Stimulated activated memory B cell treated with anti-CD40 and anti-IgM and Interleukin-4, amounts not matched to agents 10 μg/mL and 1 μg/mL and 100 μg/mL, for 72 hours (primary cell): ENCODE measurements around the gene KCNH2.

Source experiments
- ATAC-seq: fragments of 150-1000 bp; cut with Tn5 transposase; 2 replicates; pipeline ENCODE4 v1.10.0; 2021
- H3K27ac Mint-ChIP-seq: one replicate; pipeline ENCODE4 v1.8.0; 2022; ENCODE audit warnings: mild to moderate bottlenecking, mixed read lengths
- H3K27me3 Mint-ChIP-seq: one replicate; pipeline ENCODE4 v1.8.0; 2022; ENCODE audit warnings: mixed read lengths
- H3K36me3 Mint-ChIP-seq: one replicate; pipeline ENCODE4 v1.8.0; 2022; ENCODE audit warnings: mixed read lengths
- H3K4me1 Mint-ChIP-seq: one replicate; pipeline ENCODE4 v1.8.0; 2022; ENCODE audit warnings: mixed read lengths
- H3K4me3 Mint-ChIP-seq: one replicate; pipeline ENCODE4 v1.8.0; 2022; ENCODE audit warnings: mild to moderate bottlenecking, moderate library complexity, mixed read lengths
- H3K9me3 Mint-ChIP-seq: one replicate; pipeline ENCODE4 v1.8.0; 2022; ENCODE audit warnings: mixed read lengths

KCNH2 gene

DNA sequence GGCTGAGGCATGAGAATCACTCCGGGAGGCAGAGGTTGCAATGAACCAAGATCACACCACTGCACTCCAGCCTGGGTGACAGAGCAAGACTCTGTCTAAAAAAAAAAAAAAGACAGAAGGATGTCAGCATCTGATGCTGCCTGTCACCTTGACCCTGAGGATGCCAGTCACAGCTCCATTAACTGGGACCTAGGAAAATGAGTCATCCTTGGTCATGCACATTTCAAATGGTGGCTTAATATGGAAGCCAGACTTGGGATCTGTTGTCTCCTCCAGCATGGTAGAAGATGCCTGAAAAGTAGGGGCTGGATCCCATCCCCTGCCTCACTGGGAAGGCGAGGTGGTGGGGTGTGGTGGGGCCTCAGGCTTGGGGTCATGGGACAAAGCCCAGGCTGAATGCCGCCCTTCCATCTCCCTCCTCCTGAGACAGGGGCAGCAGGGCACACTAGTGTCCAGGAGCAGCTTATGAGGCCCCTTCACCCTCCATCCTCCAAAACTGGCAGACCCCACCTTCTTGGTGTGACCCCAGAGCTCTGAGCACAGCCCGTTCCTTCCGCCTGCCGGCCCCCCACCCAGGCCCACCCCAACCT, 14.0 kb upstream of the KCNH2 start:
- H3K4me3 Mint-ChIP-seq = no peak overlapping the region
- peaks cover 62% of the 10 kb centered on the region for H3K27me3 Mint-ChIP-seq
- H3K4me1 Mint-ChIP-seq = peaks cover 16% of the 10 kb centered on the region
- peaks cover 16% of the 10 kb centered on the region for H3K9me3 Mint-ChIP-seq
- ATAC-seq = no peak
- no peak overlapping the region for H3K27ac Mint-ChIP-seq
- H3K36me3 Mint-ChIP-seq = peaks cover 11% of the 10 kb centered on the region

DNA sequence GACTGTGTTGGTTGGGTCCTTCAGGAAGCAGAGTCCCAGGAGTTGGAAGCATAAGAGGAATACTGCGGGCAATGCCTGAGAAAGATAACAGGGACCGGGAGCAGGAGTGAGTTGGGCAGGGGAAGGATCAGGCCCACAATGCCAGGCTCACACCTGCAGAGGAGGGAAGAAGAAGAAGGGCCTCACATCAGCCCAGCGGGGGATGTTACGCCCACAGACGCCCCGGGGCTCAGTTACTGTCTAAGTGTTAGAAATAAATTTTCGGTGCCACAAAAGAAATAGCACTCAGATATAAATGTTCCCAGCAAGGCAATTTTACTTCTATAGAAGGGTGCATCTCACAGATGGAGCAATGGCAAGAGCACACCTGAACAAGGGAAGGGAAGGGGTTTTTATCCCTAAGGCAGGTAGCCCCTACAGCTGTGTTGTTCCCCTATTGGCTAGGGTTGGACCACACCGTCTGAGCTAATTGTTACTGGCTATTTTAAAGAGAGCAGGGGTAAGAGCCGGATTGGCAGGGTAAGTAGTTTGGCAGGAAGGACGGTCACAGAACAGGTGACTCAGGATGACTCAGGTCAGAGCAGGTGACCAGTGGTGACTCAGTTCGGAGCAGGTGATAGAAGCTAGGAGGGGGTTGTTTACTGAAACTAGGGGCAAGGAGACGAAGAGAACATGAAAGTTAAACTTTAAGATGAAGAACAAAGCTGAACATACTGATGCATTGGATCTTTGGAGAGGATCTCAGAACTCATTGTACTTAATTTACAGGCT, 12.5 kb upstream of the KCNH2 start, which contains the start of gene NOS3:
Gene NOS3 (plus strand): TSS at position 602 of the 771 bp plus-strand sequence. CDS start 2,787 bp downstream, outside the sequence.
- peaks cover 11% of the 10 kb centered on the region for H3K36me3 Mint-ChIP-seq
- H3K4me1 Mint-ChIP-seq = peaks cover 24% of the 10 kb centered on the region
- no peak within 1 kb of the TSS for H3K4me3 Mint-ChIP-seq
- peaks cover 66% of the 10 kb centered on the region for H3K27me3 Mint-ChIP-seq
- H3K9me3 Mint-ChIP-seq = peaks cover 16% of the 10 kb centered on the region
- ATAC-seq = no peak
- no peak within 1 kb of the TSS for H3K27ac Mint-ChIP-seq

DNA sequence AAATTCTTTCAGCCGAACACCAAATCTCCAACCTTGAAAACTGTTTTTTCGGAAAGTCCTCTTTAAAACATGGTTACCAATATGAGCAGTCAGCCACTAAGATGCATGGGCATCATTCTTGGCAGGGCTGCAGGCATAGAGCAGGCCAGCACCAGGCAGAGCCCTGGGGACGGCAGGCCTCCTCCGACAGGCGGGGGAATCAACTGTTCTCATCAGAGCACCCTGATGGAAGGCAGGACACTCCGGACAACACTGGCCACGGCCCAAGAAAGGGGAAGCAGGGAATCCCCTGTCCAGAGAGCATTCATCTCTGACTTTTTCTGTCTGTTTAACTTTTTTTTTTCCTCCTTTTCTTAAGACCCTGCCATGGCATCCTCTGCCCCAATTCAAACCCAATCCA, 11.3 kb upstream of the KCNH2 start:
- Mint-ChIP-seq H3K4me3 (no peak overlapping the region), H3K36me3 (peaks cover 11% of the 10 kb centered on the region), H3K27ac (no peak overlapping the region), H3K27me3 (peaks cover 66% of the 10 kb centered on the region), H3K4me1 (peaks cover 20% of the 10 kb centered on the region), H3K9me3 (peaks cover 16% of the 10 kb centered on the region)
- no peak for ATAC-seq

DNA sequence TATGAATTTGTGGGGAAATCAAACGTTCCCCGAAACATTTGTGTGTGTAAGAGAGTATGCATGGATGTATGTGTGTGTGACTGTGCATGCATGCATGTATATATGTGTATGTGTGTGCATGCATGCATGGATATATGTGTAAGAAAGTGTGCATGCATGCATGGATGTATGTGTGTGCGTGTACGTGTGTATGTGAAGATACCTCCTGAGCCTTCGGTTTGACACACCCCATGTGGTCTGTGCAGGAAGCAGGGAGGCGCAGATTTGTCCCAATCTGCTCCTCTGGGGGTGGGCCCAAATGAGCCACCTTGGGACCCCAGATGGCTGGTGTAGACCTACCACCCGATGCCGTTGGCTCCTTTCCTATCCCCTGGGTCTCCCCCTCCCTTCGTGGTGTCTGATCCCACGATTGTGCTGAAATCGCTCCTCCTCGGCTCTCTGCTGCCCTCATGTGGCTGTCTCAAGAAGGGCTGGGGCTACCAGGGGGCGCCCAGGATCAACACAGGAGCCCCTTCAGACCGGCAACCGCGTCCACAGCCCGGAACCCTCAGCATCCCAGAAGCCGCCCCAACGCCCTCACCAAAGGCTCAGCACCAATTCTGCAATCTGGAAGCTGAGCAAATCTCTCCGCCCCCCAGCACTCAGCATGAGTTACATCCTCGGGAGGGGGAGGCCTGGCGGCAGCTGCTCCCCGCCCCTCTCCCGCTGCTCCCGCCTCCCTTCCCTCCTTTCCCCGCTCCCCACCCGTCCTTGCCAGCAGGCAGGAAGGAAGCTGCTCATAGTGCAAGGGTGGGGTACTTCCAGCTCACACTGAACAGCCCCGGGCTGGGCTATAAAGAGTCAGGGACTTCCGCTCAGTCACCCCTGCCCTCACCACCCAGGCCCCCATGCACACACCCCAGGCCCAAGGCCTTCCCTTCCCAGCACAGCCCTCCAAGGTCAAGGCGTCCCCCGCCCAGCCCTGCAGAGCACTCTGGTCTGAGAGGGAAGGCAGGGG, 10.4 kb upstream of the KCNH2 start:
- Mint-ChIP-seq H3K27ac (no peak overlapping the region), H3K9me3 (peaks cover 16% of the 10 kb centered on the region), H3K4me3 (no peak overlapping the region), H3K27me3 (peaks cover 66% of the 10 kb centered on the region), H3K36me3 (peaks cover 11% of the 10 kb centered on the region), H3K4me1 (peaks cover 20% of the 10 kb centered on the region)
- ATAC-seq = peak; percentile 61

DNA sequence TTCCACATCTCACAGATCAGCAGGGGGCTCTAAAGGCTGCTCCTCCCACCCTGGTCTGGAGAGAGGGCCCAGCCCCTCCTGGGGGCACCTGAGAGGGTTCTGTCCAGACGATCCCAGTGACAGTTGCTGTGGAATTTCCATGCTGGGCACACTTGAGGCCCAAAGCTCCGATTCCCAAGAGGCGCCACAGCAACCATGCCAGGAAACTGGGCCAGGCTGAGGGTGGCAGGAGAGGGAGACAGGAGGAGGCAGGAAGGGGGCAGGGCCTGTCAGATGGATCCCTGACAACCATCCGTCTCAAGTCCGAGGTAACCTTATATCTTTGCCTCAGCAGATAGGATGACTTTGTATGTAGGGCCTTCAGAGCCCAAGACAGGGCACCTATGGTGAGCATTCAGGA, 8.4 kb upstream of the KCNH2 start:
- Mint-ChIP-seq H3K27me3 (peaks cover 54% of the 10 kb centered on the region), H3K9me3 (peaks cover 16% of the 10 kb centered on the region), H3K36me3 (peaks cover 11% of the 10 kb centered on the region), H3K4me3 (no peak overlapping the region), H3K4me1 (peaks cover 20% of the 10 kb centered on the region), H3K27ac (no peak overlapping the region)
- ATAC-seq = no peak

DNA sequence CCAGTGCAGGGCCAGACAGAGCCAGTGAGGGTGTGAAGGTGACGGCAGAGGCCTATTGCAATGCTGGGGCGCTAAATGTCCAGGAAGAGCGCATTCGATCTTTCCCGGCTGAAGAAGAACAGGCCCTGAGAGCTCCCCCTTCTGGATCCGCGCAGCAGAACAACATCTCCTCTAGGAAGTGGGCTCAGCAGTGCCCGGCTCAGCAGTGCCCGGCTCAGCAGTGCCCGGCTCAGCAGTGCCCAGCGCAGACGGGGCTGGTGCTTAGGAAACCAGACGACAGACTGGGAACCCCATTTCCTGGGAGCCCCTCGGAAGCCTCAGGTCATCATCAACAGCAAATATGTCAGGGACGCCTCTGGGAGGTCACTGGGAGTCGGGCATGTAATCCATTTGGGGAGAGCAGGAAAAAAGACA, 8.0 kb upstream of the KCNH2 start:
- peak; percentile 54 for ATAC-seq
- peaks cover 12% of the 10 kb centered on the region for H3K9me3 Mint-ChIP-seq
- H3K27ac Mint-ChIP-seq = no peak overlapping the region
- H3K27me3 Mint-ChIP-seq = peaks cover 54% of the 10 kb centered on the region
- H3K36me3 Mint-ChIP-seq = peaks cover 11% of the 10 kb centered on the region
- no peak overlapping the region for H3K4me3 Mint-ChIP-seq
- peaks cover 20% of the 10 kb centered on the region for H3K4me1 Mint-ChIP-seq

DNA sequence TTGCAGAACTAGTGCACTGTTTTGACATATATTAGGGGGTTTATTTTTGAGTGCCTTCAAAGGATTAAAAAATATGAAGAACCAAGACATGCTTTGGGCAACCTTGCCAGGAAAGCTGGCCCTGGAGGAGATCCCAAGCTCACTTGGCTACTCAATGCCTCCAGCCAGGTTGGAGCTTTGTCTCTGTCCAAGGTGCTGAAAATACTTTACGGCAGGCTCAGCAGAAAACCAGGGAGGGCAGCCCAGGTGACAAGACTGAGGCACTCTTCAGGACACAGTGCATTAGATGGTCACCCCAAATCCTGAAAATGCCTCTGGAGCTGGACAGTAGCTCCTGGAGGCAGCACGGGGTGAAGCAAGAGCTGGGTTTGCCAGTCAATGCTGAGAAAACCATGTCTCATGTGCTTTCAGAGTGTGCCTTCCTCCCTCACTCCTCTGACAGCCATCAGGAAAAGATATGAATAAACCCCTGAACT, 5.8 kb upstream of the KCNH2 start:
- H3K36me3 Mint-ChIP-seq = no peaks in the 10 kb centered on the region
- no peak overlapping the region for H3K27ac Mint-ChIP-seq
- H3K9me3 Mint-ChIP-seq = no peaks in the 10 kb centered on the region
- H3K4me3 Mint-ChIP-seq = no peak overlapping the region
- H3K4me1 Mint-ChIP-seq = peaks cover 19% of the 10 kb centered on the region
- no peak for ATAC-seq
- H3K27me3 Mint-ChIP-seq = peaks cover 42% of the 10 kb centered on the region

DNA sequence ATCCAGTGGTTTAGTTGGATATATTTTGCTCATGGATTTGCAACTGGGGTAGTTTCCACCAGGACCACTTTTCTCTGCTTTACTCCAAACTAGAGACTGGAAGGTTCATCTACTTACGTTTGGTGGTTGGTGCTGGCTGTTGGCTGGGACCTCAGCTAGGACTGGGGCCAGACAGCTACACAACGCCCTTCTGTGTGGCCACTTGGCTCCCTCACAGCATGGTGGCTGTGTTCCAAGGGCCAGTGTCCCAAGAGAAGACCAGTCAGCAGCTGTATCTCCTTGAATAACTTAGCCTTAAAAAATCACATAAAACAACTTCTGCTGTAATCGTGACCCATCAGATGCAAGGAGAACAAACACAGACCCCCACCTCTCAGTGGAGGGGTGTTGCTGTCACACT, 4.2 kb upstream of the KCNH2 start:
- no peak overlapping the region for H3K4me3 Mint-ChIP-seq
- H3K27ac Mint-ChIP-seq = no peak overlapping the region
- H3K9me3 Mint-ChIP-seq = no peaks in the 10 kb centered on the region
- H3K36me3 Mint-ChIP-seq = no peaks in the 10 kb centered on the region
- no peak for ATAC-seq
- peaks cover 19% of the 10 kb centered on the region for H3K4me1 Mint-ChIP-seq
- H3K27me3 Mint-ChIP-seq = peaks cover 40% of the 10 kb centered on the region

DNA sequence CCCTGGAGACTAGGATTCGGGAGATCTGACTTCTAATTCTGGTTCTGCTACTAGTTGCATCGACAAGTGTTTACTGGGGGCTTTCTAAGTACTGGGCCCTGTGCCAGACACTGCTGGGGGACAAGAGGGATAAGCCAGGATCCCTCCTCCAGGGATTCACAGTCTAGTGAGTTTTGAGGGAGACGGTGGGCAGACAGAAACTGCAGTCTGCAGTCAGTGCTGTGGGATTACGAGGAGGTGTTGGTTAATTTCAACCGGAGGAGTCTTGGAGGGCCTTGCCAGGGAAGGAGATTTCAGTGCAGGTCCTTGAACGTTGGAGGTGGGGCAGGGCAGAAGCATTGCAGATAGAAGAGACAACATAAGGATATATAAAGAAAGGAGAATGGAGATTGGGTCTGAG, 3.5 kb upstream of the KCNH2 start:
- H3K27ac Mint-ChIP-seq = no peak overlapping the region
- H3K9me3 Mint-ChIP-seq = no peaks in the 10 kb centered on the region
- H3K4me3 Mint-ChIP-seq = no peak overlapping the region
- peaks cover 26% of the 10 kb centered on the region for H3K4me1 Mint-ChIP-seq
- no peaks in the 10 kb centered on the region for H3K36me3 Mint-ChIP-seq
- peaks cover 40% of the 10 kb centered on the region for H3K27me3 Mint-ChIP-seq
- ATAC-seq = no peak

DNA sequence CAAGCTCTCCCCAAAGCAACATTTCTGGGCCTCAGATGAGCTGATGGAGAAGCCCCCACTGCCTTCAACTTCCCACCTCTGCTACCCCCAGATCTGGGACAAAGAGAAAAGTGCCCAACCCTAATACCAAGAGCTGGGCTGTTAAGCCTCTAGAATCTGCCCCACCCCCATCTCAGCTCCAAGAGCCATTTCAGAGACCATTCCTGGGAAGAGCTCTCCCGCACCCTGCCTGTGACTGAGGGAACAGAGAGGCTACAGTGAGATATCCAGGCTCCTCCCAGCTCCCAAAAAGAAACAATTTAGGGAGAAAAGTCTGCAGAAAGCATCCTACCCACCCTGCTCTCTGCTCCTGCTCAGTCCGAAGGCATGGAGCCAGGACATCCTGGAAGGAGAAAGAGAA, 2.5 kb upstream of the KCNH2 start:
- Mint-ChIP-seq H3K27me3 (peaks cover 40% of the 10 kb centered on the region), H3K4me3 (no peak overlapping the region), H3K36me3 (no peaks in the 10 kb centered on the region), H3K27ac (no peak overlapping the region), H3K9me3 (no peaks in the 10 kb centered on the region), H3K4me1 (peaks cover 25% of the 10 kb centered on the region)
- no peak for ATAC-seq

DNA sequence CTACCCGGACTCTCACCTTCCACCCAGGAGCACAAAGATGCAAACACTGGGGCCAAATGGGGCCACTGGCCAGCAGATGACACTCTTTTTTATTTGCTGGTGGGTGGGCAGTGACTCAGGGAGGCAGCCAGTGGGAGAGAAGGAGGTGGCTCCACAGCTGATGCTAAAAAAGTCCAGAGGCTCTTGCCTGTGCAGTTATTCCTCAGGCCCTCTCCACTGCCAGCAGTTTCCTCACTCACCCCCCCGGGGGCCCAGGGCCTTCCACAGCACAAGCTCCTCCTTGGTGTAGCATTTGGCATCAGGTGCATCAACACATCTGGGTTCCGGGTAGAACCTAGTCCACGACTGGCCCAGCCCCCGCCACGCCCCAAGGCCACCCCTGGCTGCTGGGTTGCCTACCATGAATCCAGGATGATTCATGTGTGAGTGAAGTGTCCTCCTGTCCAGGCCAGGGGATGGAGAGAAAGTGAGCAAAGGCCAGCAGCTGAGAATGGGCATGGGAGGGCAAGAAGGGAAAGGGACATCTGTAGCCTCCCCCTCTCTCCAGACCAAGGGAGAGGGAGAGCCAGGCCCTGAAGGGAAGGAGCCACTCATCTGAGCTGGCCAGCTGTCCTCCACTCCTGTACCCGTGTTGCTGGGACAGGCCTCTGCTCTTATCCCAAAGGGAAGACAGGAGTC, 1.7 kb upstream of the KCNH2 start:
- H3K4me3 Mint-ChIP-seq = no peak overlapping the region
- no peak for ATAC-seq
- H3K27me3 Mint-ChIP-seq = peaks cover 39% of the 10 kb centered on the region

DNA sequence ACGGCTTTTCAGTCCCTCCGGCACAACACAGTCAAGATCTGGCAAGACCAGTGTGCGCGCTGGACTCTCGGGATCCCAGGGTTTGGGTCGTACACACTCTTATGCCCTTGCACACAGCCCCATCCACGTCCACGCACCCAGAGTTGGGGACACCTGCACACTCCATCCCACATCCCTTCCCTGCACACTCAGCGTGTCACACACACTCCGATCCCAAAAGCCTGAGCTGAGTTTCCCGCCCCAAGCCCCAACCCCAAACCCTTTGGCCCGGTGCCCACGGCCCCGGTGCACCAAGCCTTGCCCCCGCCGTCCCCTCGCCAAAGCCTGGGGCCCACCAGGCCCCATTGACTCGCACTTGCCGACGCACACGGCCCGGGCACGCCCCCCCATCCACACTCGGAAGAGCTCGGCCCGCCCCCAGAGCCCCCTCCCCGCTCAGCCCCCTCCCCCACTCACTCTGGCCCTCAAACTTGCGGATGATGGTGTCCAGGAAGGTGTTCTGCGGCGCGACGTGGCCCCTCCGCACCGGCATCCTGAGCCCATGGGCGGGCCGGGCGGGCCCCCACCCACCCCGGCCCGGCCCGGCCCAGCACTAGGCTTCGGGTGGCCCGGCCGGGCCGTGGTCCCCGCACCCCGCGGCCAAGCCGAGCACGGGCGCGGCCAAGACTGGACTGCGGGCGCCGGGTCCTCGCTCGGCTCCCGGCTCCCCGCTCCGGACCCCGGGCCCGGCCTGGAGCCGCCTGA, 567 bp downstream of the KCNH2 start:
- H3K27me3 Mint-ChIP-seq = peaks cover 39% of the 10 kb centered on the region
- peak overlapping the region; percentile 73 for H3K4me3 Mint-ChIP-seq
- no peak overlapping the region for H3K27ac Mint-ChIP-seq
- H3K9me3 Mint-ChIP-seq = no peaks in the 10 kb centered on the region
- no peak for ATAC-seq
- H3K4me1 Mint-ChIP-seq = peaks cover 43% of the 10 kb centered on the region
- H3K36me3 Mint-ChIP-seq = no peaks in the 10 kb centered on the region

More for the DNA sequence above, 1.7 kb upstream of the KCNH2 start:
- H3K4me1 Mint-ChIP-seq = peaks cover 28% of the 10 kb centered on the region
- no peak overlapping the region for H3K27ac Mint-ChIP-seq
- no peaks in the 10 kb centered on the region for H3K9me3 Mint-ChIP-seq
- H3K36me3 Mint-ChIP-seq = no peaks in the 10 kb centered on the region

DNA sequence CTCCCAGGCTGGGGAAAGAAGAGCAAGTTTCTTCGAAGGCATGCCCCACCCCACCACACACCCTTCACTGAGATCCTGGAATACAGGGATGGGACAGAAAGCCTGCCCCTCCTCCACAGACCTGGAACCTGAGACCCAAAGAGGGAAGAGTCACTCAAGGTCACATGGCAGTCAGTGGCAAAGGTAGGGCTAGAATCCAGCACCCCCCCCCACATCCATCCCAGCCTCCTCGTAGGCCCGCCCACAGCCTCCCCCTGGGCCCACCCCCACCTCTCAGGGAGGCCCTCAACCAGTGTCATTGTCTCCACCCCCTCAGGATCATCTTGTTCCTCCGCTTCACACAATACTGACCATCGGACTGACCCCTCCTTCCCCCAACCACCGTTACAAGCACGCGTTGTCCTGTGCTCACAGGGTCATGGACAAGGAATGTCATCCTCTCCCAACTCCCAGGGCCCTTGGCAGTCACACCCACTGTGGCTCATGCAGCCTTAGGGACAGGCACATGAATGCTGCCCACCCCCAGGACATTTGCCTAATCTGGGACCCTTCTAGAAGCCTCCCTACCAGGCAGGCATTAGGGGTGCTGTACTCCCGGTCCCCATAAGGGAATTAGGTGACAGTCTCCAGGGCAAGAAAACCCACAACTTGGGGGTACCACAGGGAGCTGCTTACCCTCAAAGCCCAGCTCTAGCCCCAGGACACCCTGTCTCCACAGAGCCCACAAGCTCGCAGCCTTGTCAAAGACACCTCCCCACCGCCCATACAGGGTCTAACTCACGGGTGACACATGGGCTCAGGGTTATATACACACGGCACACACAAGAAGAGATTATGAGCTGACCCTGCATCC, 1.4 kb downstream of the KCNH2 start:
- Mint-ChIP-seq H3K9me3 (no peaks in the 10 kb centered on the region), H3K36me3 (no peaks in the 10 kb centered on the region), H3K4me3 (peak overlapping the region; percentile 73), H3K4me1 (peaks cover 45% of the 10 kb centered on the region), H3K27me3 (peaks cover 39% of the 10 kb centered on the region), H3K27ac (no peak overlapping the region)
- no peak for ATAC-seq
